Ovary (tissue), 3 donors: Measurements from ENCODE around the gene LSM14A.
"Not testable (repeated sequence)": the region's sequence is repeated elsewhere in the genome, so short reads cannot be mapped to it uniquely, and the experiment has no call there.

Experiments used
- POLR2A ChIP-seq: fragments of 450-650 bp; IDR thresholded peaks from one replicate; pipeline ENCODE4 v1.6.1; 2017; ENCODE audit warnings: antibody characterized with exemption, mild to moderate bottlenecking, moderate library complexity
- TF ChIP-seq, protein P1 (sequence below), 3 donors: fragments of 450-650 bp in 2 of 3; fragments of 200-600 bp in 1 of 3; IDR thresholded peaks; one replicate each; pipeline versions ENCODE4 v1.5.1 to v1.8.0; 2016 to 2022; ENCODE audit warnings: antibody characterized with exemption in 3 of 3, mild to moderate bottlenecking in 1 of 3
- donor health status: DM: no; HTN: no; CAD: no.

GRCh38 chr19:34161902-34162301, 10.4 kb upstream of the LSM14A start:
- TF ChIP-seq, protein P1, sequence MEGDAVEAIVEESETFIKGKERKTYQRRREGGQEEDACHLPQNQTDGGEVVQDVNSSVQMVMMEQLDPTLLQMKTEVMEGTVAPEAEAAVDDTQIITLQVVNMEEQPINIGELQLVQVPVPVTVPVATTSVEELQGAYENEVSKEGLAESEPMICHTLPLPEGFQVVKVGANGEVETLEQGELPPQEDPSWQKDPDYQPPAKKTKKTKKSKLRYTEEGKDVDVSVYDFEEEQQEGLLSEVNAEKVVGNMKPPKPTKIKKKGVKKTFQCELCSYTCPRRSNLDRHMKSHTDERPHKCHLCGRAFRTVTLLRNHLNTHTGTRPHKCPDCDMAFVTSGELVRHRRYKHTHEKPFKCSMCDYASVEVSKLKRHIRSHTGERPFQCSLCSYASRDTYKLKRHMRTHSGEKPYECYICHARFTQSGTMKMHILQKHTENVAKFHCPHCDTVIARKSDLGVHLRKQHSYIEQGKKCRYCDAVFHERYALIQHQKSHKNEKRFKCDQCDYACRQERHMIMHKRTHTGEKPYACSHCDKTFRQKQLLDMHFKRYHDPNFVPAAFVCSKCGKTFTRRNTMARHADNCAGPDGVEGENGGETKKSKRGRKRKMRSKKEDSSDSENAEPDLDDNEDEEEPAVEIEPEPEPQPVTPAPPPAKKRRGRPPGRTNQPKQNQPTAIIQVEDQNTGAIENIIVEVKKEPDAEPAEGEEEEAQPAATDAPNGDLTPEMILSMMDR (IDR thresholded peaks at IDR 0.05): not testable (repeated sequence)
- not testable (repeated sequence) for TF ChIP-seq POLR2A
